VCaP (cell line): ENCODE measurements around the gene SEC14L3.

Experiments
- H3K27ac ChIP-seq: fragments of 450-650 bp; 2 replicates; pipeline ENCODE4 v1.5.1; 2017
- CTCF ChIP-seq: fragments of 450-650 bp; conservative IDR thresholded peaks from 2 replicates; pipeline ENCODE4 v1.5.1; 2017; ENCODE audit warnings: mild to moderate bottlenecking, moderate library complexity

SEC14L3 gene

GRCh38 chr22:30433773-30434172, 38.0 kb downstream of the SEC14L3 start:
- no peak overlapping the region for H3K27ac ChIP-seq
- TF ChIP-seq CTCF: no peak

GRCh38 chr22:30433227-30433626, 38.6 kb downstream of the SEC14L3 start:
- H3K27ac ChIP-seq: no peak overlapping the region
- TF ChIP-seq CTCF: no peak

- no peak overlapping the region for H3K27ac ChIP-seq
- TF ChIP-seq CTCF: no peak
Observed at GRCh38 chr22:30432520-30432919, 39.3 kb downstream of the SEC14L3 start.

- TF ChIP-seq CTCF: no peak
- no peak overlapping the region for H3K27ac ChIP-seq
Observed at GRCh38 chr22:30432096-30432495, 39.7 kb downstream of the SEC14L3 start.

GRCh38 chr22:30430933-30431332, 40.9 kb downstream of the SEC14L3 start:
- TF ChIP-seq CTCF: no peak
- H3K27ac ChIP-seq: no peak overlapping the region

- TF ChIP-seq CTCF: no peak
- H3K27ac ChIP-seq: no peak overlapping the region
Observed at GRCh38 chr22:30429887-30430286, 41.9 kb downstream of the SEC14L3 start.

- no peak overlapping the region for H3K27ac ChIP-seq
- TF ChIP-seq CTCF: no peak
Observed at GRCh38 chr22:30427871-30428270, 43.9 kb downstream of the SEC14L3 start.
